WTC11 (cell line): ENCODE data around the gene NEAT1. TPM values are rescaled to one million over a fixed set of nuclear protein-coding genes. Genes with fewer than 3 reads are reported as not detected.

ENCODE experiments used
- ATAC-seq: fragments of 200-7000 bp; cut with Tn5 transposase; 2 replicates; pipeline ENCODE4 v1.10.0; 2021; ENCODE audit warnings: mild to moderate bottlenecking, moderate library complexity
- CTCF ChIA-PET: fragments of 300-600 bp; sonication (Branson Sonifier 250); formaldehyde crosslinking; loops from one replicate; lab custom pipeline; 2021; ENCODE audit warnings: antibody characterized with exemption; lab: Charles Lee
- POLR2A ChIA-PET: fragments of 350-600 bp; sonication (Branson Sonifier 250); formaldehyde crosslinking; loops from one replicate; lab custom pipeline; 2021; ENCODE audit warnings: antibody characterized with exemption; lab: Charles Lee
- DNase-seq: peaks from one replicate; pipeline ENCODE4 v3.0.0; 2021; ENCODE audit warnings: low spot score
- H3K27ac Mint-ChIP-seq: 2 replicates; pipeline ENCODE4 v1.8.0; 2021; ENCODE audit warnings: mixed read lengths
- H3K27me3 Mint-ChIP-seq: 2 replicates; pipeline ENCODE4 v1.8.0; 2021; ENCODE audit warnings: low read depth, mild to moderate bottlenecking, moderate library complexity, mixed read lengths
- H3K36me3 Mint-ChIP-seq: 2 replicates; pipeline ENCODE4 v1.8.0; 2021; ENCODE audit warnings: mixed read lengths
- H3K4me1 Mint-ChIP-seq: 2 replicates; pipeline ENCODE4 v1.8.0; 2022; ENCODE audit warnings: mixed read lengths
- H3K4me3 Mint-ChIP-seq: 2 replicates; pipeline ENCODE4 v1.8.0; 2021; ENCODE audit warnings: mild to moderate bottlenecking, moderate library complexity, mixed read lengths
- H3K9me3 Mint-ChIP-seq: 2 replicates; pipeline ENCODE4 v1.8.0; 2021; ENCODE audit warnings: mixed read lengths
- ATF1 ChIP-seq: sonication (generic); formaldehyde crosslinking; IDR thresholded peaks from 2 replicates; pipeline ENCODE4 v1.8.1; 2023; ENCODE audit warnings: mild to moderate bottlenecking, moderate library complexity, missing genetic modification reagents
- E2F5 ChIP-seq: sonication (generic); formaldehyde crosslinking; IDR thresholded peaks from 2 replicates; pipeline ENCODE4 v1.8.1; 2022; ENCODE audit warnings: mild to moderate bottlenecking, moderate library complexity, missing genetic modification reagents
- EMX1 ChIP-seq: fragments of 250-450 bp; sonication (Bioruptor Pico); IDR thresholded peaks from 2 replicates; pipeline ENCODE4 v1.8.0; 2021; ENCODE audit warnings: mild to moderate bottlenecking
- FOXJ3 ChIP-seq: sonication (generic); formaldehyde crosslinking; IDR thresholded peaks from 2 replicates; pipeline ENCODE4 v1.9.0; 2021; ENCODE audit warnings: missing genetic modification reagents, mild to moderate bottlenecking, borderline replicate concordance
- FOXP4 ChIP-seq: sonication (generic); formaldehyde crosslinking; IDR thresholded peaks from 2 replicates; pipeline ENCODE4 v1.8.0; 2022; ENCODE audit warnings: mild to moderate bottlenecking, missing genetic modification reagents
- HMGXB4 ChIP-seq: sonication (generic); formaldehyde crosslinking; IDR thresholded peaks from 2 replicates; pipeline ENCODE4 v1.8.1; 2023; ENCODE audit warnings: mild to moderate bottlenecking, moderate library complexity, missing genetic modification reagents
- KAT7 ChIP-seq: sonication (generic); formaldehyde crosslinking; IDR thresholded peaks from 2 replicates; pipeline ENCODE4 v1.8.1; 2023; ENCODE audit warnings: missing genetic modification reagents, mild to moderate bottlenecking, borderline replicate concordance
- MYBL2 ChIP-seq: sonication (generic); formaldehyde crosslinking; IDR thresholded peaks from 2 replicates; pipeline ENCODE4 v1.8.1; 2023; ENCODE audit warnings: mild to moderate bottlenecking, moderate library complexity, missing genetic modification reagents
- NFATC4 ChIP-seq: fragments of 250-450 bp; sonication (Bioruptor Pico); IDR thresholded peaks from 2 replicates; pipeline ENCODE4 v1.9.0; 2021; ENCODE audit warnings: mild to moderate bottlenecking
- NFE2L1 ChIP-seq: sonication (generic); formaldehyde crosslinking; IDR thresholded peaks from 2 replicates; pipeline ENCODE4 v1.8.1; 2023; ENCODE audit warnings: missing genetic modification reagents
- PRRX2 ChIP-seq: fragments of 250-450 bp; sonication (Bioruptor Pico); IDR thresholded peaks from 2 replicates; pipeline ENCODE4 v1.8.0; 2021; ENCODE audit warnings: mild to moderate bottlenecking
- SMAD4 ChIP-seq: sonication (generic); formaldehyde crosslinking; IDR thresholded peaks from 2 replicates; pipeline ENCODE4 v1.8.0; 2022; ENCODE audit warnings: mild to moderate bottlenecking, missing genetic modification reagents
- SOX15 ChIP-seq: fragments of 250-450 bp; sonication (Bioruptor Pico); IDR thresholded peaks from 2 replicates; pipeline ENCODE4 v1.9.0; 2021; ENCODE audit warnings: mild to moderate bottlenecking
- TEAD4 ChIP-seq: sonication (generic); formaldehyde crosslinking; IDR thresholded peaks from 2 replicates; pipeline ENCODE4 v1.8.0; 2022; ENCODE audit warnings: mild to moderate bottlenecking, missing genetic modification reagents
- USF1 ChIP-seq: sonication (generic); formaldehyde crosslinking; IDR thresholded peaks from 2 replicates; pipeline ENCODE4 v1.8.0; 2022; ENCODE audit warnings: mild to moderate bottlenecking, missing genetic modification reagents
- ZBTB43 ChIP-seq: sonication (generic); formaldehyde crosslinking; IDR thresholded peaks from 2 replicates; pipeline ENCODE4 v1.8.1; 2023; ENCODE audit warnings: mild to moderate bottlenecking, missing genetic modification reagents
- ZNF281 ChIP-seq: sonication (generic); formaldehyde crosslinking; IDR thresholded peaks from 2 replicates; pipeline ENCODE4 v1.8.0; 2023; ENCODE audit warnings: mild to moderate bottlenecking, missing genetic modification reagents
- ZNF416 ChIP-seq: fragments of 250-450 bp; sonication (Bioruptor Pico); IDR thresholded peaks from 2 replicates; pipeline ENCODE4 v1.9.0; 2021; ENCODE audit warnings: mild to moderate bottlenecking, inconsistent platforms
- ZNF425 ChIP-seq: fragments of 250-450 bp; sonication (Bioruptor Pico); conservative IDR thresholded peaks from 2 replicates; pipeline ENCODE4 v1.9.0; 2021; ENCODE audit warnings: mild to moderate bottlenecking
- ZNF671 ChIP-seq: fragments of 250-450 bp; sonication (Bioruptor Pico); IDR thresholded peaks from 2 replicates; pipeline ENCODE4 v1.8.0; 2021; ENCODE audit warnings: mild to moderate bottlenecking
- total RNA-seq: library from RNA; stranded (reverse); gene quantifications from 3 replicates; pipeline ENCODE4 v1.2.3, GENCODE V29; 2021
- TF ChIP-seq, protein P1 (sequence below): fragments of 200-600 bp; IDR thresholded peaks from 2 replicates; pipeline ENCODE4 v1.8.0; 2022; ENCODE audit warnings: antibody characterized with exemption

NEAT1 gene
- total RNA-seq, 1 experiment from 2014 or later: 38.1 TPM

- no peak for TF ChIP-seq USF1 (CRISPR knock-in tag)
- TF ChIP-seq ZNF671 (CRISPR knock-in tag): no peak
- no peak for TF ChIP-seq FOXJ3 (CRISPR knock-in tag)
- TF ChIP-seq ATF1: no peak
- no peak for TF ChIP-seq ZNF416
- TF ChIP-seq, all 79 proteins: peak for 0
Measured at GRCh38 chr11:65416841-65417701, 5.5 kb upstream of the NEAT1 start (continued).

- ATAC-seq (no peak), DNase-seq (no peak)
- no peak overlapping the region for H3K4me3 Mint-ChIP-seq
- H3K36me3 Mint-ChIP-seq: no peaks in the 10 kb centered on the region; the same call in 1 of the 2 replicates
- H3K27ac Mint-ChIP-seq: peak overlapping the region; percentile 80
- CTCF ChIA-PET: interaction anchor here (0.6 to 12.8 kb wide), 21 partner anchors 12 to 167 kb away, joined by 3 to 224 read pairs (median 5); partner anchors contain the start of genes FAM89B and MALAT1
- 0 out of 2 replicates have a peak, but pooled peaks cover 2% of the 10 kb centered on the region for H3K27me3 Mint-ChIP-seq
- POLR2A ChIA-PET: interaction anchor here (0.6 to 10.9 kb wide), 7 partner anchors 15 to 90 kb away, joined by 4 to 175 read pairs (median 37); partner anchors contain the start of gene MALAT1
- no peaks in the 10 kb centered on the region for H3K9me3 Mint-ChIP-seq
- peaks cover 66% of the 10 kb centered on the region for H3K4me1 Mint-ChIP-seq
- TF ChIP-seq KAT7 (no peak), ZBTB43 (CRISPR knock-in tag) (no peak), ZNF281 (CRISPR knock-in tag) (no peak), SMAD4 (CRISPR knock-in tag) (no peak), EMX1 (CRISPR knock-in tag) (no peak), SOX15 (CRISPR knock-in tag) (no peak), NFE2L1 (CRISPR knock-in tag) (no peak), NFATC4 (CRISPR knock-in tag) (no peak), TEAD4 (CRISPR knock-in tag) (no peak), MYBL2 (no peak), ZNF425 (CRISPR knock-in tag) (no peak), PRRX2 (no peak), FOXP4 (CRISPR knock-in tag) (no peak), E2F5 (CRISPR knock-in tag) (no peak), HMGXB4 (CRISPR knock-in tag) (no peak)
- TF ChIP-seq, protein P1, sequence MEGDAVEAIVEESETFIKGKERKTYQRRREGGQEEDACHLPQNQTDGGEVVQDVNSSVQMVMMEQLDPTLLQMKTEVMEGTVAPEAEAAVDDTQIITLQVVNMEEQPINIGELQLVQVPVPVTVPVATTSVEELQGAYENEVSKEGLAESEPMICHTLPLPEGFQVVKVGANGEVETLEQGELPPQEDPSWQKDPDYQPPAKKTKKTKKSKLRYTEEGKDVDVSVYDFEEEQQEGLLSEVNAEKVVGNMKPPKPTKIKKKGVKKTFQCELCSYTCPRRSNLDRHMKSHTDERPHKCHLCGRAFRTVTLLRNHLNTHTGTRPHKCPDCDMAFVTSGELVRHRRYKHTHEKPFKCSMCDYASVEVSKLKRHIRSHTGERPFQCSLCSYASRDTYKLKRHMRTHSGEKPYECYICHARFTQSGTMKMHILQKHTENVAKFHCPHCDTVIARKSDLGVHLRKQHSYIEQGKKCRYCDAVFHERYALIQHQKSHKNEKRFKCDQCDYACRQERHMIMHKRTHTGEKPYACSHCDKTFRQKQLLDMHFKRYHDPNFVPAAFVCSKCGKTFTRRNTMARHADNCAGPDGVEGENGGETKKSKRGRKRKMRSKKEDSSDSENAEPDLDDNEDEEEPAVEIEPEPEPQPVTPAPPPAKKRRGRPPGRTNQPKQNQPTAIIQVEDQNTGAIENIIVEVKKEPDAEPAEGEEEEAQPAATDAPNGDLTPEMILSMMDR: no peak
Measured at GRCh38 chr11:65417702-65418430, 4.7 kb upstream of the NEAT1 start.
